MM.1S (cell line): ENCODE measurements around the gene EOMES.

ENCODE experiments used
- DNase-seq: peaks from one replicate; pipeline ENCODE4 v3.0.0-alpha.2; 2015
- H2AFZ ChIP-seq: fragments of 300-600 bp; sonication (generic); 2 replicates; pipeline ENCODE4 v1.6.0; 2016; ENCODE audit warnings: antibody characterized with exemption, low read length
- H3F3A ChIP-seq: fragments of 300-600 bp; sonication (generic); 2 replicates; pipeline ENCODE4 v1.6.1; 2016; ENCODE audit warnings: mild to moderate bottlenecking, antibody characterized with exemption, low read length, moderate library complexity, mixed read lengths; ENCODE audit not compliant: insufficient read depth
- H3K27ac ChIP-seq: fragments of 300-600 bp; sonication (generic); 2 replicates; pipeline ENCODE4 v1.5.1; 2016; ENCODE audit warnings: mild to moderate bottlenecking, low read length
- H3K27me3 ChIP-seq: fragments of 300-600 bp; sonication (generic); replicated peaks from 2 replicates; pipeline ENCODE4 v1.6.0; 2016; ENCODE audit warnings: low read length; ENCODE audit not compliant: insufficient read depth
- H3K36me3 ChIP-seq: fragments of 300-600 bp; sonication (generic); replicated peaks from 2 replicates; pipeline ENCODE4 v1.6.1; 2016; ENCODE audit warnings: mild to moderate bottlenecking, low read length, mixed read lengths; ENCODE audit not compliant: insufficient read depth
- H3K4me1 ChIP-seq: fragments of 300-600 bp; sonication (generic); 2 replicates; pipeline ENCODE4 v1.6.1; 2016; ENCODE audit warnings: low read length, mixed read lengths
- H3K4me2 ChIP-seq: fragments of 300-600 bp; sonication (generic); 2 replicates; pipeline ENCODE4 v1.6.0; 2016; ENCODE audit warnings: low read depth, low read length
- H3K4me3 ChIP-seq: fragments of 300-600 bp; sonication (generic); 2 replicates; pipeline ENCODE4 v1.5.1; 2016; ENCODE audit warnings: low read length, mixed read lengths
- H3K79me2 ChIP-seq: fragments of 300-600 bp; sonication (generic); 2 replicates; pipeline ENCODE4 v1.6.1; 2016; ENCODE audit warnings: mixed run types, low read length, mixed read lengths
- H3K9ac ChIP-seq: fragments of 300-600 bp; sonication (generic); 2 replicates; pipeline ENCODE4 v1.6.1; 2016; ENCODE audit warnings: low read length, mixed read lengths
- H3K9me2 ChIP-seq: fragments of 300-600 bp; sonication (generic); replicated peaks from 2 replicates; pipeline ENCODE4 v1.6.1; 2016; ENCODE audit warnings: mild to moderate bottlenecking, low read length, mixed read lengths; ENCODE audit not compliant: insufficient read depth
- H3K9me3 ChIP-seq: fragments of 300-600 bp; sonication (generic); replicated peaks from 2 replicates; pipeline ENCODE4 v1.6.1; 2016; ENCODE audit warnings: mild to moderate bottlenecking, low read length, mixed read lengths; ENCODE audit not compliant: insufficient read depth
- H4K20me1 ChIP-seq: fragments of 300-600 bp; sonication (generic); 2 replicates; pipeline ENCODE4 v1.6.1; 2016; ENCODE audit warnings: mild to moderate bottlenecking, low read length, moderate library complexity, mixed read lengths; ENCODE audit not compliant: insufficient read depth
- CTCF ChIP-seq: fragments of 300-600 bp; sonication (generic); IDR thresholded peaks from 2 replicates; pipeline ENCODE4 v1.5.1; 2016; ENCODE audit warnings: antibody characterized with exemption, low read length, mixed read lengths
- EZH2 ChIP-seq: fragments of 300-600 bp; sonication (generic); optimal IDR thresholded peaks from 2 replicates; pipeline ENCODE3; 2017; ENCODE audit warnings: low read depth, mild to moderate bottlenecking, antibody characterized with exemption, low read length, mixed read lengths
- EZH2phosphoT487 ChIP-seq: fragments of 300-600 bp; sonication (generic); IDR thresholded peaks from 2 replicates; pipeline ENCODE4 v1.6.1; 2018; ENCODE audit warnings: antibody characterized with exemption, low read length

Gene EOMES

GRCh38 chr3:27740854-27741253, 18.7 kb upstream of the EOMES start:
- TF ChIP-seq EZH2phosphoT487 (no peak), CTCF (no peak), EZH2 (no peak)
- Histone ChIP-seq H3K79me2 (no peaks in the 10 kb centered on the region), H3K27ac (no peak overlapping the region), H3K4me3 (no peak overlapping the region), H3F3A (no peaks in the 10 kb centered on the region), H2AFZ (no peak overlapping the region), H3K9ac (no peak overlapping the region), H3K36me3 (no peaks in the 10 kb centered on the region), H3K4me1 (no peaks in the 10 kb centered on the region), H3K4me2 (no peak overlapping the region), H4K20me1 (no peaks in the 10 kb centered on the region), H3K9me3 (no peaks in the 10 kb centered on the region), H3K9me2 (no peaks in the 10 kb centered on the region), H3K27me3 (no peaks in the 10 kb centered on the region)
- DNase-seq = no peak

GRCh38 chr3:27737091-27737490, 15.0 kb upstream of the EOMES start:
- no peak overlapping the region for H3K4me2 ChIP-seq
- no peaks in the 10 kb centered on the region for H3K9me2 ChIP-seq
- no peaks in the 10 kb centered on the region for H3K79me2 ChIP-seq
- no peak overlapping the region for H3K4me3 ChIP-seq
- no peak overlapping the region for H2AFZ ChIP-seq
- DNase-seq = no peak
- TF ChIP-seq EZH2phosphoT487 (no peak), EZH2 (no peak), CTCF (no peak)
- H3K36me3 ChIP-seq = no peaks in the 10 kb centered on the region
- H3K9me3 ChIP-seq = no peaks in the 10 kb centered on the region
- no peaks in the 10 kb centered on the region for H3K4me1 ChIP-seq
- no peaks in the 10 kb centered on the region for H3F3A ChIP-seq
- no peak overlapping the region for H3K27ac ChIP-seq
- no peaks in the 10 kb centered on the region for H4K20me1 ChIP-seq
- no peak overlapping the region for H3K9ac ChIP-seq
- H3K27me3 ChIP-seq = no peaks in the 10 kb centered on the region

- Histone ChIP-seq H3K4me2 (no peak overlapping the region), H3K9me2 (no peaks in the 10 kb centered on the region), H3F3A (no peaks in the 10 kb centered on the region), H3K27me3 (no peaks in the 10 kb centered on the region), H3K36me3 (no peaks in the 10 kb centered on the region), H3K9ac (no peak overlapping the region), H3K4me1 (no peaks in the 10 kb centered on the region), H3K27ac (no peak overlapping the region), H2AFZ (no peak overlapping the region), H3K4me3 (no peak overlapping the region), H4K20me1 (no peaks in the 10 kb centered on the region), H3K79me2 (no peaks in the 10 kb centered on the region), H3K9me3 (no peaks in the 10 kb centered on the region)
- TF ChIP-seq CTCF (no peak), EZH2phosphoT487 (no peak), EZH2 (no peak)
- DNase-seq = no peak
Observed at GRCh38 chr3:27730774-27731659, 8.9 kb upstream of the EOMES start.
